Right cardiac atrium (tissue), 5 donors: Measurements from ENCODE around the gene MLIP. TPM values are rescaled to one million over a fixed set of nuclear protein-coding genes. Genes with fewer than 3 reads are reported as not detected.

Experiments used
- ATAC-seq, 2 donors: fragments of 200-7000 bp; cut with Tn5 transposase; one replicate each; pipeline versions ENCODE4 v1.8.0 to v1.9.1; 2020; ENCODE audit warnings: moderate library complexity in 2 of 2, mild to moderate bottlenecking in 1 of 2
- DNase-seq, 3 donors: peaks; one replicate each; pipeline ENCODE4 v3.0.0-alpha.2; 2020
- H3K27ac ChIP-seq: one replicate; pipeline ENCODE4 v1.5.1; 2013; ENCODE audit warnings: mild to moderate bottlenecking, low read length, control low read depth, moderate library complexity
- H3K27me3 ChIP-seq: one replicate; pipeline ENCODE4 v1.6.1; 2013; ENCODE audit not compliant: control insufficient read depth, insufficient read depth
- H3K4me1 ChIP-seq: one replicate; pipeline ENCODE4 v1.6.1; 2013; ENCODE audit warnings: low read length; ENCODE audit not compliant: control insufficient read depth, insufficient read depth
- H3K4me3 ChIP-seq: one replicate; pipeline ENCODE4 v1.5.1; 2013; ENCODE audit warnings: low read length, control low read depth
- H3K9me3 ChIP-seq: one replicate; pipeline ENCODE4 v1.6.1; 2013; ENCODE audit warnings: low read length; ENCODE audit not compliant: control insufficient read depth
- WGBS: extraction: QIAGEN DNeasy Blood & Tissue Kit; methylation state at CpG from one replicate; pipeline ENCODE4 v1.1.7; 2013; 5-methylcytosine and 5-hydroxymethylcytosine counted together
- intact Hi-C, 4 donors: fragments of 100-400 bp; cut with DNase I; formaldehyde crosslinking; loops; one replicate each; pipeline versions ENCODE4 v1.11.0 to v1.14.0; 2022 to 2023
- polyA plus RNA-seq: library from polyadenylated mRNA; stranded (reverse); fragments of 200-250 nt; gene quantifications from one replicate; pipeline ENCODE4 v1.2.3, GENCODE V29; 2013
- total RNA-seq, 4 donors: library from RNA; stranded (reverse); fragmentation: NEBNext Ultra II Directional; extraction: Animal tissue kit (Norgen Biotek cat#: 25700); gene quantifications; one replicate each; pipeline ENCODE4 v1.2.1, GENCODE V29; 2021
- donor health status: healthy with polysubstance abuse.
- donor health status: DM: no; HTN: yes; CAD: no.
- donor health status: DM: no; HTN: no; CAD: no.
- donor health status: DM: no; HTN: yes; CAD: no; lungs with severe emphysema.
- donor health status: DM: yes; HTN: yes; CAD: no.

The MLIP gene
- total and polyA plus RNA-seq, 5 donors, result 154 to 336 (median 291) TPM

DNA sequence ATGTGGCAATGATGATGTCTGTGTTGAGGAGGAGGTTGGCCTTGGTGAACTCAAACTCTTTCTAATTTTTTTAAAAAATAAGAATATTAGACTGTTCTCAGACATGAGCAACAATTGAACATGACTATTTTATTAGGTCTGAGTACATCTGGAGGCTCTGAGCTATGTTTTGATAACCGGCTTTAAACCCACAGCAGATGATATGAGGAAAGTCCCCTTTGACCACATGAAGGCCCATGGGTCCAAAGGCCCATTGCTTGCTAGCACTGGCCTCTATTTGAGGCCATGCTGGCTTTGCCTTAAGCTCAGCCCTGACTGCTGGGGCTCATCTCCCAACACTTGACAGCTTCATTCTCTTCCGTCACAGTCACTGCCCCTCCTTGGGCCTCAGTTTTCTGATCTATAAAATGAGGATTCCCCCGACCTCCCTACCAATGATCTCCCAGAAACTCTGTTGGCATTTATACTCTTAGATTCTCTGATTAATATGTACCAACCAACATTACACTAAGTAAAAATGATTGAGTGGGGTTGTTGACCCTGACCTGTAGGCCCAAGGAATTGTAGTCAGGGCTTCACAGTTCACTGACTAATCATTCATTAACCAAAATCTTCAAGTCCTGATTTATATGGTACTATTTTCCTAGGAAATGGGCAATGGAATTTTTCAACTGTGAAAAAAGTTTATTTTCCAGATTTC, 173.1 kb downstream of the MLIP start:
- intact Hi-C loops, result no loop called here
- Histone ChIP-seq H3K9me3 (no peaks in the 10 kb centered on the region), H3K27ac (no peak overlapping the region), H3K4me3 (no peak overlapping the region), H3K4me1 (no peaks in the 10 kb centered on the region), H3K27me3 (no peaks in the 10 kb centered on the region)
- ATAC-seq (no peak), DNase-seq (no peak)
- 80% methylated on average over 3 of the region's 3 CpGs for WGBS

GRCh38 chr6:54285595-54285994, 174.4 kb downstream of the MLIP start:
- intact Hi-C loops, result no loop called here
- Histone ChIP-seq H3K27me3 (no peaks in the 10 kb centered on the region), H3K4me3 (no peak overlapping the region), H3K4me1 (no peaks in the 10 kb centered on the region), H3K9me3 (no peaks in the 10 kb centered on the region), H3K27ac (no peak overlapping the region)
- ATAC-seq, result no peak
- 80% methylated on average over 3 of the region's 3 CpGs for WGBS
- no peak for DNase-seq

- H3K27me3 ChIP-seq, result no peaks in the 10 kb centered on the region
- intact Hi-C loops, result no loop called here
- H3K4me3 ChIP-seq, result no peak overlapping the region
- no peaks in the 10 kb centered on the region for H3K9me3 ChIP-seq
- no peaks in the 10 kb centered on the region for H3K4me1 ChIP-seq
- DNase-seq, result no peak
- H3K27ac ChIP-seq, result no peak overlapping the region
- no peak for ATAC-seq
These were observed 174.9 kb downstream of the MLIP start for GRCh38 chr6:54286141-54286540.

GRCh38 chr6:54288474-54288873, 177.2 kb downstream of the MLIP start:
- WGBS, result 85% methylated on average over 2 of the region's 2 CpGs
- Histone ChIP-seq H3K27ac (no peak overlapping the region), H3K4me3 (no peak overlapping the region), H3K4me1 (no peaks in the 10 kb centered on the region), H3K27me3 (no peaks in the 10 kb centered on the region), H3K9me3 (no peaks in the 10 kb centered on the region)
- DNase-seq (no peak), ATAC-seq (no peak)
- intact Hi-C loops, result no loop called here

GRCh38 chr6:54289426-54289825, 178.2 kb downstream of the MLIP start:
- H3K4me1 ChIP-seq, result no peaks in the 10 kb centered on the region
- no peak for DNase-seq
- H3K27me3 ChIP-seq, result no peaks in the 10 kb centered on the region
- H3K4me3 ChIP-seq, result no peak overlapping the region
- intact Hi-C loops, result no loop called here
- no peak for ATAC-seq
- no peaks in the 10 kb centered on the region for H3K9me3 ChIP-seq
- 71% methylated on average over 4 of the region's 4 CpGs for WGBS
- H3K27ac ChIP-seq, result no peak overlapping the region

DNA sequence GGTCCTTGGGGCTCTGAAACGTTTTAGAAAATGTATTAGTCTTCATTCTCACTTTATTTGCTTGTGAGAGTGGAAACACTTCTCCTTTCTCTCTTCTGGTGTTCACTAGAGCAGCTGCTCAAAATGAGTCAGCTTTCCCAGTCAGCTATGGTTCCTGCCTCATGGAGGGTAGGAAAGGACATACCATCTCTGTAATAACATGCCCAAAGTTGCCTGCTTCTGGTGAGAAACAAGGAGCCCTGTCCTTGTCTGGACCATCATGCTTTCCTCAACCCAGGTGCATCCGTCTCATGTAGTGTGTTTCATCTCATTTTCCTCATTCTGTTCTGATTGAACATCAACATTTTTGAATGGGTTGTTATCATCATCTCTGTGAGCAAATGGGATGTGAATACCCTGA, 179.9 kb downstream of the MLIP start:
- no peaks in the 10 kb centered on the region for H3K27me3 ChIP-seq
- no peak overlapping the region for H3K4me3 ChIP-seq
- DNase-seq, result no peak
- no peaks in the 10 kb centered on the region for H3K4me1 ChIP-seq
- WGBS, result 53% methylated on average over 2 of the region's 2 CpGs
- ATAC-seq, result no peak
- no peak overlapping the region for H3K27ac ChIP-seq
- intact Hi-C loops, result no loop called here
- H3K9me3 ChIP-seq, result no peaks in the 10 kb centered on the region

GRCh38 chr6:54291738-54292137, 180.5 kb downstream of the MLIP start:
- WGBS, result 52% methylated on average over 2 of the region's 2 CpGs
- Histone ChIP-seq H3K4me3 (no peak overlapping the region), H3K27ac (no peak overlapping the region), H3K27me3 (no peaks in the 10 kb centered on the region), H3K9me3 (no peaks in the 10 kb centered on the region), H3K4me1 (no peaks in the 10 kb centered on the region)
- no peak for ATAC-seq
- intact Hi-C loops, result no loop called here
- no peak for DNase-seq

- H3K27me3 ChIP-seq, result no peaks in the 10 kb centered on the region
- no peaks in the 10 kb centered on the region for H3K4me1 ChIP-seq
- no peak overlapping the region for H3K27ac ChIP-seq
- H3K4me3 ChIP-seq, result no peak overlapping the region
- DNase-seq (peak in 2 of 3 donors; percentile 34 to 35), ATAC-seq (no peak)
- 92% methylated on average over 8 of the region's 8 CpGs for WGBS
- intact Hi-C loops, result no loop called here
- H3K9me3 ChIP-seq, result no peaks in the 10 kb centered on the region
These were observed 183.8 kb downstream of the MLIP start for GRCh38 chr6:54294965-54295532.

DNA sequence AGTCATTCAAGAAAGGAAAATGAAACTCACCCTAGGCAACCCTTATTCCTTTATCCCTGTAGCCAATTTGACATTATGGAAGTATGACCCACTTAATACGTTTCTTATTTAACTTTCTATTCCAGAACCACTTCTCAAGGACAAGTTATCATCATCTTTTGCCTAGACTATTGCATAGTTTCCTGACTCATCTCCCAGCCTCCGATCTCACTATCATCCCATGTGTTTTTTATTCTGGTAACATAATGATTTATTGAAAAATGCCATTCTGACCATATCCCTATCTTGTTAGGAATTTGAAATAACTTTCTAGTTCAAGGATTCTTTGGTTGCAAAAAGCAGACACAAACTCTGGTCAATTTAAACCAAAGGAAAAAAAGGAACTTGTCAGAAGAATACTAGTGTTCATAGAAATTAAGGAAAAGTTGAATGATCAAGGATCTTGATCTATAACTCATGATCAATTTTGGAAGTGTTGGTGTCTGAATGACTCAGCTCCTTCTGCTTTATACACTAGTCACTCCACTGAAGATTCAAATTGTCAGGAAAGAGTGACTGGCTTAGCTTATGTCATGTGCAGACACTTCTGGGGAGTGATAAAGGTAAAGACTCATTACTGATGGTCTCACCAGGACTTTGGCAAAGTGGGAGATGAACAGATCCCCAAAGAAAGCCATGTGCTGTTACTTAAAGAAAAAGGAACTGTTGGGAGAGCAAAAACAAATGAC, 188.5 kb downstream of the MLIP start:
- ATAC-seq, result no peak

GRCh38 chr6:54301770-54302169, 190.5 kb downstream of the MLIP start:
- Histone ChIP-seq H3K9me3 (no peaks in the 10 kb centered on the region), H3K27me3 (no peaks in the 10 kb centered on the region), H3K27ac (no peak overlapping the region), H3K4me3 (no peak overlapping the region), H3K4me1 (no peaks in the 10 kb centered on the region)
- no peak for ATAC-seq
- intact Hi-C loops, result no loop called here
- no peak for DNase-seq

More for the DNA sequence above, 188.5 kb downstream of the MLIP start:
- Histone ChIP-seq H3K27me3 (no peaks in the 10 kb centered on the region), H3K4me3 (no peak overlapping the region), H3K27ac (no peak overlapping the region), H3K4me1 (no peaks in the 10 kb centered on the region), H3K9me3 (no peaks in the 10 kb centered on the region)
- intact Hi-C loops, result no loop called here
- DNase-seq, result no peak
- 77% methylated on average over 2 of the region's 2 CpGs for WGBS

- no peak overlapping the region for H3K4me3 ChIP-seq
- intact Hi-C loops, result no loop called here
- no peaks in the 10 kb centered on the region for H3K27me3 ChIP-seq
- 78% methylated on average over 2 of the region's 2 CpGs for WGBS
- ATAC-seq (peak in 1 of 2 donors; percentile 26), DNase-seq (no peak)
- no peak overlapping the region for H3K27ac ChIP-seq
- H3K9me3 ChIP-seq, result no peaks in the 10 kb centered on the region
- H3K4me1 ChIP-seq, result no peaks in the 10 kb centered on the region
These were observed 196.2 kb downstream of the MLIP start for GRCh38 chr6:54307439-54307910.
